GM19035 (cell line): ENCODE data around the gene BTBD6.
A peak's percentile ranks its signal among the peaks of the same experiment; 100 is the strongest.
"Not testable (repeated sequence)": the region's sequence is repeated elsewhere in the genome, so short reads cannot be mapped to it uniquely, and the experiment has no call there.

Experiments used
- ATAC-seq: cut with Tn5 transposase; IDR thresholded peaks from one replicate; pipeline ENCODE4 v1.9.1; 2021; ENCODE audit not compliant: unreplicated experiment

The BTBD6 gene

DNA sequence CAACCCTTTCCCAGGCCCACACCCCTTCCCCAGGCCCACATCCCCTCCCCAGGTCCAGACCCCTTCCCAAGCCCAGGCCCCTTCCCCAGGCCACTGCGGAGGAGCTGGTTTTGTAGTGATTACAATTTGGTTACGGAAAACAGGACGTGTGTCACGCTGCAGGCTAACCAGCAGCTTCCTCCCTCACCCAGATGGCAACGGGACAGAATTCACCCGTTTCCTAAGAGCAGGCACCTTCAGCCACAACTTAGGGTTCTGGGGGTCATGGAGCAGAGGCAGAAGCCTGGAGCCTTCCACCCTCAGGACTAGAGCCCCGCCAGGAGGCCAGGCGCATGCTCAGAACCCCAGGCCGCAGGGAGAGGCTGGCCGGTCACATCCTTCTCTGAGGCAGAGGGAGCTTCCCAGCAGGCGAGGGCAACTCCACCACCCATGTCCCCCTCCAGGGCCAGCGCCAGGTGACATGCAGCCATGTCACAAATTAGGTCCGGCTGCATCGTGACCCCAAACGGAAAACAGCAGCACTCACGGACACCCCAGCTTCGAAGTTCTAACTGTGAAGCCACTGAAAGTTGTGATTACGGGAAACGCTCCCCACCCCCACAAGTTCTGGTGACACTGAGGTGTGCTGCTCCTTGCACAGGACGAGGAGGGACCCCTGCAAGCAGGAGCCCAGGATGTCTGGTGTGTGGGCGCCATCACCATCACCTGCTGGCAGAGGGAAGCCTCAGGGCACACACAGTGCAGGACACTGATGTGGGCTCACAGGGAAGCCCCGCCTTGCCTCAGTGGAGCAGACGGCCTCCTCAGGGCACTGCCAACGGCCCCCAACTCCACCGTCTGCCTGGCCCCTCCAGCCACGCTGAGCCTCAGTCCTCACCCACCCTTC, 44.7 kb downstream of the BTBD6 start:
- no peak for ATAC-seq

DNA sequence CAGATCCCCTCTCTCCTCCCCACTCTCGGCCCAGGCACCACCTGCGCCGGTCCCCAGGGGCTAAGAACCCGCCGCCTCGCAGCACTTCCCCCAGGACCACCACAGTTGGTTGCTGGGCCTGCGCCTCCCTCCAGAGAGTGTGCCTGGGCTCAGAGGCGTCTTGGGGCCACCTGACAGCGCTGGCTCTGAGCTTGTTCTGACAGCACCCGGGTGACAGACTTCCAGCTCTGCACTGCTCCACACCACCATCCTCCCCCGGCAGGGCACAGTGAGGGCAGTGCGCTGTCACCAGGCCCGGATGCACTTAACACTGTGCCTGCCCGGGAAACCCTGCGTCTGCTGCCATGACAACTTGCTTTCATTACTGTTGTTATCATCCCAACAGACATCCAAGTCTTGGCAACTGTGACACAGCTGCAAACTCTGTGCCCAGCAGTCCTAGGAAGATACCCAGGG, 45.8 kb downstream of the BTBD6 start:
- no peak for ATAC-seq

GRCh38 chr14:105297311-105297710, 49.0 kb downstream of the BTBD6 start:
- not testable (repeated sequence) for ATAC-seq

DNA sequence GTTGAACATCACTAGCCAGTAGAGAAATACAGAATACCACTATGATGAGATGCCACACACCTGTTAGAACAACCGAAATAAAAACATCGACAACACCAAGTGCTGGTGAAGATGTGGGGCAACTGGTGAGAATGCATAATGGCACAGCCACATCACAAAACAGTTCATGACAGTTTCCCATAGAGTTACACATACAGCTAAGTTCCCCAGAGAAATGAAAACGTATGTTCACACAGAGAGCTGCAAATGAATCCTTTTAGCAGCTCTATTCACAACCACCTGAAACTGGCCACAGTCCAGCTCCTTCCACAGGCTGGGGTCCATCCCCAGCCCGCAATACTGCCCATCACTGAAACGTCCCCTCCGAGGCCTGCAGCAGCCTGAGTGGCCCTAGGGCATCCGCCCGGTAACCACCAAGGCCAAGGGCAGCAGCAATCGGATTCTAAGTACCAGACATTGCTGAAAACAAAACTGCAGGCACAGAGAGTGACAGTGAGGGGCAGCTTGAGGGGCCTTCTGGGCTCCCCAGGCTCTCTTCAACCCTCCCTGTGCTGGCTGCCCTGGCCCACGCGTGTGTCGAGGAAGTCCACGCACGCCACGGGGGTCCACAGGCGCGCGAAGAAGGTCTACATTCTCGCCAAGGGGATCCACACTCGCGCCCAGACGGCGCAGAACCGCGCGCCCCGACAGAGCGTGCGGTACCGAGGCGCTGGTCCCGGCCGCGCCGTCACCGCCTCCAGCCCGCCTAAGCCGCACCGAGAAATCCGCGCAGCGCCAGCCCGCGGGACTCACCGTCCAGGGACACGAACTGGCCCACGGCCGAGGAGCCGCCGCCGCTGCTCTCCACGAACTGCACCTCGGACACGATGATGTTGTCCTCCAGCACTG, 51.6 kb downstream of the BTBD6 start:
- peak; percentile 18 for ATAC-seq
